RWPE1 (cell line): ENCODE results near the gene METTL21C.

ENCODE experiments used
- CTCF ChIA-PET: fragments of 350-600 bp; sonication (Branson Sonifier 250); formaldehyde crosslinking; extraction: SDS; loops from one replicate; lab custom pipeline; 2021; lab: Yijun Ruan, JAX
- POLR2A ChIA-PET: fragments of 400-600 bp; formaldehyde crosslinking; extraction: SDS; loops from one replicate; lab custom pipeline; 2020; ENCODE audit warnings: antibody characterized with exemption; ENCODE audit not compliant: low non-redundant PET; lab: Yijun Ruan, JAX
- DNase-seq: peaks from one replicate; pipeline ENCODE4 v3.0.0; 2012; ENCODE audit warnings: low spot score
- H3K27ac ChIP-seq: fragments of 450-650 bp; 2 replicates; pipeline ENCODE4 v1.5.1; 2017
- TF ChIP-seq, protein P1 (sequence below): fragments of 450-650 bp; conservative IDR thresholded peaks from 2 replicates; pipeline ENCODE4 v1.5.1; 2017; ENCODE audit warnings: low read depth, mild to moderate bottlenecking

The METTL21C gene

DNA sequence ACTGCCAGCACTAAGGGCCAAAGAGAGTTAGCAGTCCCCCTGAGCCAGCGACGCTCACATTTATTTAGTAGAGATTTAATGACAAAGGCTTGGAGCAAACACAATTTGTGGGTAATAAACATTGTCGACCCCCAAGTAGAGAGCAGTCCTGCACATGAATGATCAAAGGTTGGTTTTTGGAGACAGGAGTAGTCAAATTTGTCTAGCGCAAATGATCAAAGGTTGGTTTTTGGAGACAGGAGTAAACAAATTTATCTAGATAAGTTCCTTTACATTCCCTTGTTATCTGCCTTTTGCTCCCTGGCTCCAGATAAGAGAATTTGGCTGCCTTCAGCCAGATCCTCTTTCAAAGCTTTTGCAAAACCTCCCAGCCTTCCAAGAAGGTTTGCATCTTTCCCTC is 26.9 kb downstream of the METTL21C start:
- POLR2A ChIA-PET: no interaction called here
- CTCF ChIA-PET: no interaction called here
- TF ChIP-seq, protein P1, sequence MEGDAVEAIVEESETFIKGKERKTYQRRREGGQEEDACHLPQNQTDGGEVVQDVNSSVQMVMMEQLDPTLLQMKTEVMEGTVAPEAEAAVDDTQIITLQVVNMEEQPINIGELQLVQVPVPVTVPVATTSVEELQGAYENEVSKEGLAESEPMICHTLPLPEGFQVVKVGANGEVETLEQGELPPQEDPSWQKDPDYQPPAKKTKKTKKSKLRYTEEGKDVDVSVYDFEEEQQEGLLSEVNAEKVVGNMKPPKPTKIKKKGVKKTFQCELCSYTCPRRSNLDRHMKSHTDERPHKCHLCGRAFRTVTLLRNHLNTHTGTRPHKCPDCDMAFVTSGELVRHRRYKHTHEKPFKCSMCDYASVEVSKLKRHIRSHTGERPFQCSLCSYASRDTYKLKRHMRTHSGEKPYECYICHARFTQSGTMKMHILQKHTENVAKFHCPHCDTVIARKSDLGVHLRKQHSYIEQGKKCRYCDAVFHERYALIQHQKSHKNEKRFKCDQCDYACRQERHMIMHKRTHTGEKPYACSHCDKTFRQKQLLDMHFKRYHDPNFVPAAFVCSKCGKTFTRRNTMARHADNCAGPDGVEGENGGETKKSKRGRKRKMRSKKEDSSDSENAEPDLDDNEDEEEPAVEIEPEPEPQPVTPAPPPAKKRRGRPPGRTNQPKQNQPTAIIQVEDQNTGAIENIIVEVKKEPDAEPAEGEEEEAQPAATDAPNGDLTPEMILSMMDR: no peak
- no peak overlapping the region for H3K27ac ChIP-seq
- DNase-seq: no peak

DNA sequence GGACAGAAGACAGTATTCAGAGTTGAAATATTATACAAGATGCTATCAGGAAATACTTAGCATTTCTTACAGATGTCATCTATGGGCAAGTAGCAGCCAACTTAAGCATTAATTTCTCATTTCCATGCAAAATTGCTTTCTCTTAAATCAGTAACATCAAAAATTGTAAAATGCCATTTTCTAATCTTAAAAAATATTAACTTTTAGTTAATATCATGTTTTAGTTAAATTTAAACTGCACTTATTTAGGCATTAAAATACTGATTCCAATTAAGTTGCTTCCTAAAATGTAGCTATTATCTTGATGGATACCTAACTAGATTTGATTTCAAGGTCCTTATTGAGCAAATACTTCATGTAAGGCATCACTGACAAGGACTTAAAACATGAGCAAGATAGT is 27.8 kb downstream of the METTL21C start:
- ChIA-PET CTCF (interaction anchor here (0.7 kb wide), 1 partner anchor 162 kb away, joined by 3 read pairs; no protein-coding TSS in a partner anchor), POLR2A (no interaction called here)
- TF ChIP-seq, protein P1: no peak
- DNase-seq: no peak
- no peak overlapping the region for H3K27ac ChIP-seq

DNA sequence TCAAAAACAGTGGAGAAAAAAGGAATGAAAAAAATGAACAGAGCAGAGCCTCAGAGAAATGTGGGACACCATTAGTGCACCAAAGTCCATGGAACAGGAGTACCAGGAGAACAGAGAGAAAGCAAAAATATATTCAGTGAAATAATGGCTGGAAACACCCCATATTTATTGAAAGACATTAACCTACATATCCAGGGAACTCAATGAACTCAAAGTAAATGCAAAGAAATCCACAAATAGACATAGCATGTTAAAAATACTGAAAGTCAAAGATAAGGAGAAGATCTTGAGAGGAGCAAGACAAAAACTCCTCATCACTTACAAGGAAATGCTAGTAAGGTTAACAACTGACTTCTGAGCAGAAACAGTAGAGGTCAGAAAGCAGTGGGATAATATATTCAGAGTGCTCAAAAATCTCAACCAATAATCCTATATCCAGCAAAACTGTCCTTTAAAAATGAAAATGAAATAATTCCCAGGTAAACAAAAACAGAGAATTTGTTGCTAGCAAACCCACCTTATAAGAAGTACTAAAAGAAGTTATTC is 35.6 kb downstream of the METTL21C start:
- ChIA-PET POLR2A (no interaction called here), CTCF (interaction anchor here (0.7 to 1.9 kb wide), 4 partner anchors 29 to 105 kb away, joined by 3 to 5 read pairs (median 4); no protein-coding TSS in a partner anchor)
- DNase-seq: no peak
- H3K27ac ChIP-seq: no peak overlapping the region
- TF ChIP-seq, protein P1: no peak

DNA sequence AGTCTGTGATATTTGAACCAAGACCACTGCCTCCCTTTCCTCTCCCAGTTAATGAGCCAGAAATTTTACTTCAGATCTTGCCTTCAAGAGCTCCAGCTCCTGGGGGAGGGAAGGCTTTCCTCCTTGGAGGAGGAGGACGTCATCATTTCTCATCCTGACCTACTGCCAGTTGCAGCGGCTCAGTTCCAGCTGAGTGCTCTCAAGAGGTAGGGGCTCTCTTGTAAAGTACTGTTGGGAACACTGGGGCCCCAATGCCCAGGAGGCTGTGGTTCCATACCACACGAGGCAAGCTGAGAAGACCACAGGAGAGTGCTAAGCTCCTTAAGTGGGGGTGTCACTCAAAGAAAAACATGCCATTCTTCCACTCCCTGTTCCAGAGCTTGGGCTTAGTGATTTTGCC is 36.2 kb downstream of the METTL21C start:
- TF ChIP-seq, protein P1: no peak
- CTCF ChIA-PET: interaction anchor here (0.7 kb wide), 2 partner anchors 30 to 106 kb away, joined by 3 to 5 read pairs; no protein-coding TSS in a partner anchor
- no peak for DNase-seq
- POLR2A ChIA-PET: no interaction called here
- no peak overlapping the region for H3K27ac ChIP-seq

DNA sequence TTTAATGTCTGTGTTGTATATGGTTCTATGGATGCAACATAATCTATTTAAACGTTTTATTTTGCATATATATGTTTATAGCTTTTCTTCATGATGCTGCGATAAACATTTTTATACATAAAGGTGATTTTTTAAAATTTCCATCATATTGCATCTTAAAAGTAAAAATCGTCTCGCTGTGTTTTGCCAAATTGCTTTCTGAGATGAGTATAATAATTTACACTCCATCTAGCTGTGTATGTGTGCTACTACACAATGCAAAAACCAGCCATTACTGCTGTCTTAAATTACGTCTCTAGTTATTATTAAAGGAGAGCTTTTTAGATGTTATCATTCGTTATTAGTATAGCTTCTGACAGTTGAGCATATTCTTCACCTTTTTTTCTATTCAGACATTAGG is 37.2 kb downstream of the METTL21C start:
- H3K27ac ChIP-seq: no peak overlapping the region
- POLR2A ChIA-PET: no interaction called here
- TF ChIP-seq, protein P1: no peak
- CTCF ChIA-PET: no interaction called here
- DNase-seq: no peak

DNA sequence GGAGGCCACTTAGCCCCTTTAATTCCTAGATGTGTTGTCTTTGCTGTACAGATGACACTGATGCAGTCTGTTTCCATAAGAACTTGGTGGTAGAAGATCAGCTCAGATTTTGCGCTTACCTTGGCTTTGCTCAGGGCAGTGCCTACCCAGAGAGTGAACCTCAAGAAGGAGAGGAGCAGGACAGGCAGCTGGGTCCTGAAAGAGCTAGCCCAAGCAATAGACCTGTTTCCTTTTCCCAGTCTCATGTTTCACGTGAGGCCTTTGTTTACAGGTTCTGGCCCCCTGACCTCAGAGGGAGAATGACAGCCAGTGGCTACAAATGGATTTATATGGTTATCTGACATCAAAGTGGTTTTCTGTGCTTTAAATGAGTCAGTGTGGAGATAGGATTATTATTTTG is 40.1 kb downstream of the METTL21C start:
- POLR2A ChIA-PET: no interaction called here

More for the DNA sequence above, 40.1 kb downstream of the METTL21C start:
- TF ChIP-seq, protein P1: no peak
- no peak for DNase-seq
- CTCF ChIA-PET: no interaction called here
- no peak overlapping the region for H3K27ac ChIP-seq
